Fibroblast of lung (primary cell): Measurements from ENCODE around the gene IMMP2L. TPM values are rescaled to one million over a fixed set of nuclear protein-coding genes. Genes with fewer than 3 reads are reported as not detected.

Experiments used
- DNase-seq, 2 donors: peaks; one replicate each; pipeline versions ENCODE4 v3.0.0 to v3.0.0-alpha.2; 2010; ENCODE audit warnings: low read depth in 2 of 2
- H2AFZ ChIP-seq: 2 replicates; pipeline ENCODE4 v1.5.1; 2012; ENCODE audit warnings: low read length, control low read depth, inconsistent platforms
- H3K27ac ChIP-seq: 2 replicates; pipeline ENCODE4 v1.5.1; 2011; ENCODE audit warnings: low read length, control low read depth; ENCODE audit not compliant: insufficient read depth
- H3K27me3 ChIP-seq: 2 replicates; pipeline ENCODE4 v1.5.1; 2011; ENCODE audit warnings: mild to moderate bottlenecking, low read length; ENCODE audit not compliant: control insufficient read depth, insufficient read depth
- H3K36me3 ChIP-seq: 2 replicates; pipeline ENCODE4 v1.5.1; 2011; ENCODE audit warnings: low read length; ENCODE audit not compliant: control insufficient read depth, insufficient read depth
- H3K4me1 ChIP-seq: 2 replicates; pipeline ENCODE4 v1.5.1; 2011; ENCODE audit warnings: low read length; ENCODE audit not compliant: control insufficient read depth, insufficient read depth; ENCODE audit errors: extremely low read depth
- H3K4me2 ChIP-seq: 2 replicates; pipeline ENCODE4 v1.5.1; 2011; ENCODE audit warnings: low read length, control low read depth; ENCODE audit not compliant: insufficient read depth; ENCODE audit errors: extremely low read depth
- H3K4me3 ChIP-seq, 4 experiments: fragments of 200-600 bp in 1 of 4; sonication (generic) in 1 of 4; replicated peaks in 1 of 4; 2 replicates each; pipeline ENCODE4 v1.5.1; 2011 to 2016; ENCODE audit warnings: low read length in 4 of 4, low read depth in 3 of 4, mild to moderate bottlenecking in 3 of 4, control low read depth in 2 of 4, inconsistent platforms in 1 of 4, mixed read lengths in 1 of 4; ENCODE audit not compliant: insufficient read depth in 1 of 4; ENCODE audit errors: control extremely low read depth in 1 of 4
- H3K79me2 ChIP-seq: 2 replicates; pipeline ENCODE4 v1.5.1; 2012; ENCODE audit warnings: mild to moderate bottlenecking, low read length, inconsistent platforms; ENCODE audit not compliant: control insufficient read depth, insufficient read depth
- H3K9ac ChIP-seq: 2 replicates; pipeline ENCODE4 v1.5.1; 2011; ENCODE audit warnings: mild to moderate bottlenecking, low read length, control low read depth; ENCODE audit not compliant: insufficient read depth
- H3K9me3 ChIP-seq: 2 replicates; pipeline ENCODE4 v1.5.1; 2012; ENCODE audit warnings: low read depth, low read length; ENCODE audit not compliant: control insufficient read depth, insufficient read depth
- H4K20me1 ChIP-seq: 2 replicates; pipeline ENCODE4 v1.5.1; 2011; ENCODE audit warnings: low read length; ENCODE audit not compliant: control insufficient read depth, insufficient read depth; ENCODE audit errors: extremely low read depth
- EZH2 ChIP-seq: IDR thresholded peaks from 2 replicates; pipeline ENCODE4 v1.5.1; 2012; ENCODE audit warnings: low read length, control low read depth, mild to moderate bottlenecking; ENCODE audit errors: missing control alignments
- polyA plus RNA-seq, 2 donors: library from polyadenylated mRNA; depleted of rRNA in 1 of 2; stranded (reverse) in 1 of 2; unstranded in 1 of 2; fragments of >200 nt; gene quantifications; 2 replicates each; pipeline ENCODE4 v1.2.1, GENCODE V29; 2011 to 2012; ENCODE audit warnings: missing spikeins in 1 of 2
- total RNA-seq: library from RNA; depleted of rRNA; stranded (reverse); fragments of >200 nt; gene quantifications from 2 replicates; pipeline ENCODE4 v1.2.1, GENCODE V29; 2014
- TF ChIP-seq, protein P1 (sequence below), 2 donors: IDR thresholded peaks in 1 of 2; conservative IDR thresholded peaks in 1 of 2; 1 replicate in 1 of 2; 2 replicates in 1 of 2; pipeline ENCODE4 v1.5.1; 2011 to 2012; ENCODE audit warnings: low read length in 2 of 2, control low read depth in 1 of 2, inconsistent platforms in 1 of 2, low read depth in 1 of 2, mild to moderate bottlenecking in 1 of 2

The IMMP2L gene
- total and polyA plus RNA-seq, 2 donors (not counting 1 experiment from before 2014, with no cell fraction given) = 6.9 to 14.4 TPM

DNA sequence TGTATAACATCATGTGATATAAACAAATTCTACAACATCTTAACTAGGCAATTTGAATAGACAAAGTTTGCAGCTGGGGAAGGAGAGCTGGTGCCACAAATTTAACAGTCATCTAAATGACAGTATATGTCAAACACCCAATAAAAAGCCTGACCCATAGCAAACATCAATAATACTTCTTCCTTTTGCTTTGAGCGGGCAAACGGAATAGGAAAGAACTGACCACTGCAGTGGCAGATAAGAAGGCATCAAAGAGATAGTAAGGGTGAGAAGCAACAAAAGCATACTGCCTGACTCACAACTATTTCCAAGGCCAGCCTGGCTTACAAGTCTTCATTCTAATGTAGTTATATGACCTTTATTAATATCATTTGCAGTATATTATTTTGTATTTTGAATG, 371.5 kb downstream of the IMMP2L start:
- H3K36me3 ChIP-seq = no peaks in the 10 kb centered on the region
- TF ChIP-seq EZH2 = no peak
- TF ChIP-seq, protein P1, sequence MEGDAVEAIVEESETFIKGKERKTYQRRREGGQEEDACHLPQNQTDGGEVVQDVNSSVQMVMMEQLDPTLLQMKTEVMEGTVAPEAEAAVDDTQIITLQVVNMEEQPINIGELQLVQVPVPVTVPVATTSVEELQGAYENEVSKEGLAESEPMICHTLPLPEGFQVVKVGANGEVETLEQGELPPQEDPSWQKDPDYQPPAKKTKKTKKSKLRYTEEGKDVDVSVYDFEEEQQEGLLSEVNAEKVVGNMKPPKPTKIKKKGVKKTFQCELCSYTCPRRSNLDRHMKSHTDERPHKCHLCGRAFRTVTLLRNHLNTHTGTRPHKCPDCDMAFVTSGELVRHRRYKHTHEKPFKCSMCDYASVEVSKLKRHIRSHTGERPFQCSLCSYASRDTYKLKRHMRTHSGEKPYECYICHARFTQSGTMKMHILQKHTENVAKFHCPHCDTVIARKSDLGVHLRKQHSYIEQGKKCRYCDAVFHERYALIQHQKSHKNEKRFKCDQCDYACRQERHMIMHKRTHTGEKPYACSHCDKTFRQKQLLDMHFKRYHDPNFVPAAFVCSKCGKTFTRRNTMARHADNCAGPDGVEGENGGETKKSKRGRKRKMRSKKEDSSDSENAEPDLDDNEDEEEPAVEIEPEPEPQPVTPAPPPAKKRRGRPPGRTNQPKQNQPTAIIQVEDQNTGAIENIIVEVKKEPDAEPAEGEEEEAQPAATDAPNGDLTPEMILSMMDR (conservative IDR thresholded peaks at IDR 0.05 in 1 of 2, IDR thresholded peaks at IDR 0.05 in 1 of 2; ENCODE audit: low read depth in 1 of 2, low read length in 2 of 2) = no peak
- no peaks in the 10 kb centered on the region for H3K27me3 ChIP-seq
- H4K20me1 ChIP-seq = no peaks in the 10 kb centered on the region
- no peak overlapping the region for H3K27ac ChIP-seq
- no peak overlapping the region for H3K9ac ChIP-seq
- no peak overlapping the region for H2AFZ ChIP-seq
- H3K4me1 ChIP-seq = no peaks in the 10 kb centered on the region
- DNase-seq = no peak
- no peak overlapping the region for H3K4me2 ChIP-seq
- H3K4me3 ChIP-seq = no peak overlapping the region
- H3K9me3 ChIP-seq = no peaks in the 10 kb centered on the region
- no peaks in the 10 kb centered on the region for H3K79me2 ChIP-seq

DNA sequence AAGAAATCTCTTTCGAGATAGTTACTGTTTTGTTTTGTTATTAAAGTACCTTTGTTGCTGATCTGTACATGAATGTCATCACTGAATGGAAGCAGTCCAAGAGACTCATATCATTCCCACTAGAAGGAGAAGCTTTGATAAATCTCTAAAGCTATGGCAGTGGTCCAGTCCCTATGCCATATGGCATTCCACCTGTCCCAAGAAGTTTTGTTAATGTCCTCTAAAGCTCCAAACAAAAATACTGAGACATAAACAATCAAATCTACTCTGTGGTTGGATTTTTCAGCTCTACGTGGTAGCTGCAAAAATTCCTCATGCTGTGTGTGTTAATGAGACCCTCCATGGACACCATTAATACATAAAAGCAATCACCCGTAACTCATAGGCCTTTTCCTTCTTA, 377.3 kb downstream of the IMMP2L start:
- H4K20me1 ChIP-seq = no peaks in the 10 kb centered on the region
- H3K9ac ChIP-seq = no peak overlapping the region
- H3K9me3 ChIP-seq = no peaks in the 10 kb centered on the region
- no peak overlapping the region for H3K27ac ChIP-seq
- no peaks in the 10 kb centered on the region for H3K36me3 ChIP-seq
- H2AFZ ChIP-seq = no peak overlapping the region
- TF ChIP-seq, protein P1 (conservative IDR thresholded peaks at IDR 0.05 in 1 of 2, IDR thresholded peaks at IDR 0.05 in 1 of 2; ENCODE audit: low read depth in 1 of 2, low read length in 2 of 2) = no peak
- TF ChIP-seq EZH2 = no peak
- no peaks in the 10 kb centered on the region for H3K4me1 ChIP-seq
- no peaks in the 10 kb centered on the region for H3K27me3 ChIP-seq
- no peak for DNase-seq
- H3K4me3 ChIP-seq = no peak overlapping the region
- no peaks in the 10 kb centered on the region for H3K79me2 ChIP-seq
- H3K4me2 ChIP-seq = no peak overlapping the region

DNA sequence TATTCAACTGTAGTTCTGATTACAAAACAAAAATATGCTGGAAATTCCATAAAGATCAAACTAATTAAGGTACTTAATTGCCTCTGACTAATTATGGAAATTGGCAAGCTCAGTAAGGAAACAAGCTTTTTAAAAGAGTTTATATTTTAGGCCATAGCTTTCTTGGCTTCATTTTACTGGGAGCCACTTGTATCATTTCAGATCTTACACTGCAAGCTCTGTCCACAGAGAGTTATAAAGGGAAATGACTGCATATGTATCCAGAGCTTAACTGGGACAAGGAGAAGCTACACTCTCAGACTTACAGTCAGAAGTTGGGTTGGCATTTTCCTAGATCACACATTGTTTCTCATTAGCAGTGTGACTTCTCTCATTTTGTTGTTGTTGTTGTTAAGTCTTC, 379.0 kb downstream of the IMMP2L start:
- Histone ChIP-seq H3K9ac (no peak overlapping the region), H3K4me3 (no peak overlapping the region), H3K27ac (no peak overlapping the region), H3K9me3 (no peaks in the 10 kb centered on the region), H3K27me3 (no peaks in the 10 kb centered on the region), H3K36me3 (no peaks in the 10 kb centered on the region), H2AFZ (no peak overlapping the region), H3K79me2 (no peaks in the 10 kb centered on the region), H3K4me2 (no peak overlapping the region), H3K4me1 (no peaks in the 10 kb centered on the region), H4K20me1 (no peaks in the 10 kb centered on the region)
- peak in 1 of 2 donors; percentile 28 for DNase-seq
- no peak for TF ChIP-seq EZH2
- TF ChIP-seq, protein P1 (conservative IDR thresholded peaks at IDR 0.05 in 1 of 2, IDR thresholded peaks at IDR 0.05 in 1 of 2; ENCODE audit: low read depth in 1 of 2, low read length in 2 of 2) = no peak
